NOMO-1 treated with dmso at 0.1 percent for 144 hours (cell line): ENCODE data around the gene PLD5.
"Not testable (repeated sequence)": the region's sequence is repeated elsewhere in the genome, so short reads cannot be mapped to it uniquely, and the experiment has no call there.

Experiments used
- DNase-seq: peaks from one replicate; lab custom pipeline; 2025; ENCODE audit not compliant: unreplicated experiment; lab: John Stamatoyannopoulos, UW

Gene PLD5

GRCh38 chr1:242288067-242288466 is 236.4 kb downstream of the PLD5 start:
- DNase-seq, result not testable (repeated sequence)

- DNase-seq, result not testable (repeated sequence)
Observed at GRCh38 chr1:242282758-242283485, 241.6 kb downstream of the PLD5 start.

- not testable (repeated sequence) for DNase-seq
Observed at GRCh38 chr1:242278406-242278805, 246.1 kb downstream of the PLD5 start.

- not testable (repeated sequence) for DNase-seq
Observed at GRCh38 chr1:242276769-242277168, 247.7 kb downstream of the PLD5 start.

GRCh38 chr1:242267004-242267403 is 257.5 kb downstream of the PLD5 start:
- not testable (repeated sequence) for DNase-seq

- DNase-seq, result not testable (repeated sequence)
Observed at GRCh38 chr1:242264419-242264818, 260.1 kb downstream of the PLD5 start.

- DNase-seq, result no peak
Observed at GRCh38 chr1:242245255-242245654, 279.2 kb downstream of the PLD5 start.

- no peak for DNase-seq
Observed at GRCh38 chr1:242243472-242243871, 281.0 kb downstream of the PLD5 start.

GRCh38 chr1:242242983-242243382 is 281.5 kb downstream of the PLD5 start:
- DNase-seq, result no peak

GRCh38 chr1:242241936-242242335 is 282.6 kb downstream of the PLD5 start:
- no peak for DNase-seq

GRCh38 chr1:242240691-242241090 is 283.8 kb downstream of the PLD5 start:
- DNase-seq, result no peak

GRCh38 chr1:242240077-242240476 is 284.4 kb downstream of the PLD5 start:
- no peak for DNase-seq

GRCh38 chr1:242239398-242239797 is 285.1 kb downstream of the PLD5 start:
- DNase-seq, result no peak

- DNase-seq, result no peak
Observed at GRCh38 chr1:242237051-242237450, 287.4 kb downstream of the PLD5 start.

- no peak for DNase-seq
Observed at GRCh38 chr1:242228991-242229390, 295.5 kb downstream of the PLD5 start.

- no peak for DNase-seq
Observed at GRCh38 chr1:242225767-242226573, 298.5 kb downstream of the PLD5 start.

GRCh38 chr1:242224878-242225766 is 299.4 kb downstream of the PLD5 start:
- not testable (repeated sequence) for DNase-seq

- DNase-seq, result no peak
Observed at GRCh38 chr1:242224461-242224860, 300.0 kb downstream of the PLD5 start.

- no peak for DNase-seq
Observed at GRCh38 chr1:242219905-242220304, 304.6 kb downstream of the PLD5 start.

- no peak for DNase-seq
Observed at GRCh38 chr1:242219298-242219901, 305.1 kb downstream of the PLD5 start.

- no peak for DNase-seq
Observed at GRCh38 chr1:242216368-242216767, 308.1 kb downstream of the PLD5 start.
